ENCODE data around the gene S1PR4.

- TF ChIP-seq CTCF (IDR thresholded peaks at IDR 0.05), result no peak
- no peak for TF ChIP-seq POLR2A (IDR thresholded peaks at IDR 0.05)
These were observed 32.6 kb downstream of the S1PR4 start for GRCh38 chr19:3211191-3211590.

Measured in tibial nerve (tissue), 3 donors.